Breast epithelium (tissue), 4 donors: ENCODE data around the gene SCN1B. TPM values are rescaled to one million over a fixed set of nuclear protein-coding genes. Genes with fewer than 3 reads are reported as not detected.

Experiments used
- DNase-seq, 2 donors: peaks; one replicate each; pipeline ENCODE4 v3.0.0-alpha.2; 2019; ENCODE audit warnings: low spot score in 2 of 2
- H3K27ac ChIP-seq, 2 donors: fragments of 200-600 bp; sonication (generic) in 1 of 2; one replicate each; pipeline ENCODE4 v1.5.1; 2016 to 2019; ENCODE audit warnings: mild to moderate bottlenecking in 1 of 2
- H3K27me3 ChIP-seq, 2 donors: fragments of 200-600 bp; sonication (generic) in 1 of 2; one replicate each; pipeline versions ENCODE4 v1.5.1 to v1.6.0; 2017 to 2019; ENCODE audit warnings: control low read depth in 1 of 2, mild to moderate bottlenecking in 1 of 2
- H3K36me3 ChIP-seq: fragments of 200-600 bp; one replicate; pipeline ENCODE4 v1.5.1; 2019
- H3K4me1 ChIP-seq, 2 donors: fragments of 200-600 bp; sonication (generic); one replicate each; pipeline ENCODE4 v1.5.1; 2016 to 2019; ENCODE audit warnings: control low read depth in 1 of 2
- H3K4me3 ChIP-seq, 3 donors: fragments of 200-600 bp; sonication (generic); 1 replicate in 2 of 3; 2 replicates in 1 of 3; pipeline ENCODE4 v1.5.1; 2016 to 2019; ENCODE audit warnings: mild to moderate bottlenecking in 3 of 3, moderate library complexity in 2 of 3
- H3K9me3 ChIP-seq, 2 donors: fragments of 200-600 bp; sonication (generic) in 1 of 2; one replicate each; pipeline ENCODE4 v1.5.1; 2016 to 2019; ENCODE audit warnings: control low read depth in 1 of 2
- CTCF ChIP-seq, 3 donors: fragments of 450-650 bp; IDR thresholded peaks; one replicate each; pipeline ENCODE4 v1.5.1; 2016 to 2017; ENCODE audit warnings: antibody characterized with exemption in 3 of 3, mild to moderate bottlenecking in 3 of 3, moderate library complexity in 3 of 3
- POLR2A ChIP-seq: fragments of 450-650 bp; IDR thresholded peaks from one replicate; pipeline ENCODE4 v1.6.1; 2016; ENCODE audit warnings: antibody characterized with exemption, mild to moderate bottlenecking, moderate library complexity
- POLR2AphosphoS5 ChIP-seq, 3 donors: sonication (generic); formaldehyde crosslinking; IDR thresholded peaks; one replicate each; pipeline ENCODE4 v1.6.1; 2017; ENCODE audit warnings: antibody characterized with exemption in 3 of 3
- intact Hi-C: fragments of 100-400 bp; cut with DNase I; formaldehyde crosslinking; loops from one replicate; pipeline ENCODE4 v1.15.1; 2023; ENCODE audit warnings: low total_unique reads
- total RNA-seq, 3 donors: library from RNA; depleted of rRNA; stranded (reverse); fragments of >200 nt; gene quantifications; one replicate each; pipeline ENCODE4 v1.1.0, GENCODE V29; 2016

SCN1B gene
- total RNA-seq, 3 donors from 2014 or later: 5.1 to 14.6 (median 8.5) TPM

DNA sequence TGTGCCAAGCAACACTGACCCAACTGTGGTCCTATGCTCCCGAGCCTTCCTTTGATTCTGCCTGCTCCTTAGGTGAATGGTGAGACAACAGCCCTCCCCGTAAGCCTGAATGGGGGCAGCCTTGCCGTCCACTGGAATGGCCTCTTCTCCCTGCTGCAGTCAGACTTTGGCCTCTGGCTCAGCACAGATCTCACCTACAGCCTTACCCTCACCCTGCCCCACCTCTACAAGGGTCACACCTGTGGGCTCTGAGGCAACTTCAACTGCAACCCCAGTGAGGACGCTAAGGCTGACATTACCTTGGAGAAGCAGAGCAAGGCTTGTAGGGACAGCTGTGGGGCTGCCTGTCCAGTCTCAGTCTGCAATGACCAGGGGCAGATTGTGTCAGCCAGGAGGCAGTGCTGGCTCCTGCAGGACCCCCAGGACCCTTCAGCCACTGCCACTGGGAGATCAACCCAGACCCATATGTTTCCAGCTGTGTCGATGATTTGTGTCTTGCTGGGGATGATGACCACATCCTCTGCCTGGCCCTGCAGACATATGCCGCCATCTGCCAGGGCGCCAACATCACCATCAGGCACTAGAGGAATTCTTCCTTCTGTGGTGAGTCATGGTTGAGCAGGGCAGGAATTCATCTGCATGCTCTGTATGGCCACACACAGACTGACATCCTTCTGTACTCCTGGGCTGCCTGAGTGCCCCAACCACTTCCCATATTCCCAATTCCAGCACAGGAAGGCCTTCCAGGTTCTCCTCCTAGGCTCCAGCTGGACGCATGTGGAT lies 58.1 kb downstream of the SCN1B start:
- Histone ChIP-seq H3K4me3 (no peak overlapping the region), H3K27me3 (no peaks in the 10 kb centered on the region), H3K36me3 (no peaks in the 10 kb centered on the region), H3K27ac (no peak overlapping the region), H3K4me1 (no peaks in the 10 kb centered on the region), H3K9me3 (no peaks in the 10 kb centered on the region)
- no peak for DNase-seq
- intact Hi-C loops: no loop called here
- TF ChIP-seq POLR2AphosphoS5 (IDR thresholded peaks at IDR 0.05) (no peak), CTCF (IDR thresholded peaks at IDR 0.05) (no peak), POLR2A (no peak)

DNA sequence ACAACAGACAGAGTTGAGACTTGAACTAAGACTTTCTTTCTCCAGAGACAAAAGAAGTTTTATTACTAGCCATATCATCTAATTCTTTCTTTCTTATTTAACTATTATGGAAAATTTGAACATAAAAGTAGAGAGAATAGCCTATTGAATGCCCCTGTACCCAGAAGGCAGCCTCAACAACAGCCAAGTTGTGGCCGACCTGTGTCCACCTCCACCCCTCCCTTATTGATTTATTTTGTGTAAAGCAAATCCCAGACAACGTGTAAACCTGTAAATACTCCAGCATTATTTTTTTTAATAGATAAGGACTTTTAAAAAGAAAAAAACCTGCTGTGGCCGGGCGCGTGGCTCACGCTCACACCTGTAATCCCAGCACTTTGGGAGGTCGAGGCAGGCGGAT lies 59.3 kb downstream of the SCN1B start:
- TF ChIP-seq POLR2AphosphoS5 (IDR thresholded peaks at IDR 0.05) (no peak), POLR2A (no peak), CTCF (IDR thresholded peaks at IDR 0.05) (no peak)
- no peaks in the 10 kb centered on the region for H3K27me3 ChIP-seq
- H3K9me3 ChIP-seq: no peaks in the 10 kb centered on the region
- intact Hi-C loops: no loop called here
- no peak overlapping the region for H3K4me3 ChIP-seq
- no peak overlapping the region for H3K27ac ChIP-seq
- H3K36me3 ChIP-seq: no peaks in the 10 kb centered on the region
- H3K4me1 ChIP-seq: no peaks in the 10 kb centered on the region
- no peak for DNase-seq

Other genes starting within 250 kb of the SCN1B start
- 1 to 10 TPM; 1.6 to 3.8 (median 2.0) TPM for gene ZNF30, start 103.6 kb upstream of the SCN1B start, total RNA-seq
- gene ZNF792, start 66.2 kb upstream of the SCN1B start, total RNA-seq: 10 to 100 TPM in 2 of 3 donors, 1 to 10 TPM in 1; 6.4 to 11.6 (median 11.1) TPM
- 10 to 100 TPM; 30.6 to 56.0 (median 38.6) TPM for gene GRAMD1A, start 30.1 kb upstream of the SCN1B start, total RNA-seq
- 10 to 100 TPM in 1 of 3 donors, 1 to 10 TPM in 2; 1.8 to 18.0 (median 8.5) TPM for gene HPN, start 11.3 kb downstream of the SCN1B start, total RNA-seq
- gene FXYD3, start 85.4 kb downstream of the SCN1B start, total RNA-seq: 100 to 1,000 TPM in 2 of 3 donors, not detected in 1; 135 to 318 TPM
- 10 to 100 TPM in 1 of 3 donors, 1 to 10 TPM in 2; 4.3 to 37.8 (median 5.3) TPM for gene LGI4, start 104.6 kb downstream of the SCN1B start, total RNA-seq
- 10 to 100 TPM; 15.5 to 75.5 (median 34.7) TPM for gene FXYD1, start 108.4 kb downstream of the SCN1B start, total RNA-seq
- gene FXYD7, start 112.8 kb downstream of the SCN1B start, total RNA-seq: not detected
- 10 to 100 TPM; 52.4 to 56.7 (median 56.2) TPM for gene FXYD5, start 124.3 kb downstream of the SCN1B start, total RNA-seq
- gene FAM187B, start 198.3 kb downstream of the SCN1B start, total RNA-seq: under 1 TPM in 1 of 3 donors, not detected in 2; 0.44 TPM
- gene LSR, start 218.5 kb downstream of the SCN1B start, total RNA-seq: 10 to 100 TPM in 2 of 3 donors, 1 to 10 TPM in 1; 3.7 to 37.5 (median 35.1) TPM
- 100 to 1,000 TPM in 1 of 3 donors, 10 to 100 TPM in 2; 72.7 to 117 (median 77.3) TPM for gene USF2, start 238.5 kb downstream of the SCN1B start, total RNA-seq